ENCODE measurements around the gene CHID1.

Gene CHID1

GRCh38 chr11:843086-843734, 67.4 kb downstream of the CHID1 start:
- H3K4me3 ChIP-seq (replicated peaks; ENCODE audit: low read depth, low read length), result peak overlapping the region; percentile 98
- DNase-seq (ENCODE audit: extremely low read depth, low read depth), result no peak
- TF ChIP-seq CTCF (IDR thresholded peaks at IDR 0.05; ENCODE audit: low read depth, low read length, missing control alignments), result no peak

DNA sequence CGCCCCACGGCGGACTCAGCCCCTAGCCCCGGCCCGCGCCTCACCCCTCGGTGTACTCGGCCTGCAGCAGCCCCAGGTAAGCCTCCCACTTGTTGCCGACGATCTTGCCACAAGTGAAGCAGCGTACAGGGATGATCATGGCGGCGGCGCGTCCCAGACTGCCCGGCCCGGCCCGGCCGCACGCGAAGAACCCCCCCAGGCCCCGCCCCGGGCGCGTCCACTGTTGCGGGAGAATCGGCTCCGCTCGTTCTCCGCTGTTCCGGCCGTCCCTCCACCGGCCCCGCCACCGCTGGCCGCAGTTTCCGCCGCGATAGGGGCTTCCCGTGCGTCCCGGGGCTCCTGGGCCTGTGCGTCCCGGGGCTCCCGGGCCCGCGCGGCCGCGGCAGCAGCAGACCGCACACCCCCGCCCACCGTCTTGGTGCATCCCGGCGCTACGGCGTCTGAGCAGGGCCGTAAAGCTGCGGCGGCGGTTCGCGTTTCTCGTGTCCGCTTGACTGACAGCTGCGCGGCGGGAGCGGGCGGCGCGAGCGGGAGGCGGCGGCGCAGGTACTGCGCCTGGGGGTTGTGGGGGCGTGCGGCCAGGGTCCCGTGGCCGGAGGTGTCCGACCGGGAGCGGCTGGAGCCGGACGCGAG, 68.1 kb downstream of the CHID1 start, which contains the start of the genes POLR2L and TSPAN4:
Gene POLR2L (minus strand): TSS at position 160 of the 633 bp plus-strand sequence. CDS start 21 bp downstream, at position 139.
Gene TSPAN4 (plus strand): TSS at position 483 of the 633 bp plus-strand sequence. CDS start 7,453 bp downstream, outside the sequence.
- peak; percentile 62 for DNase-seq (ENCODE audit: extremely low read depth, low read depth)
- H3K4me3 ChIP-seq (replicated peaks; ENCODE audit: low read depth, low read length), result peak within 1 kb of the TSS; percentile 98
- no peak for TF ChIP-seq CTCF (IDR thresholded peaks at IDR 0.05; ENCODE audit: low read depth, low read length, missing control alignments)

DNA sequence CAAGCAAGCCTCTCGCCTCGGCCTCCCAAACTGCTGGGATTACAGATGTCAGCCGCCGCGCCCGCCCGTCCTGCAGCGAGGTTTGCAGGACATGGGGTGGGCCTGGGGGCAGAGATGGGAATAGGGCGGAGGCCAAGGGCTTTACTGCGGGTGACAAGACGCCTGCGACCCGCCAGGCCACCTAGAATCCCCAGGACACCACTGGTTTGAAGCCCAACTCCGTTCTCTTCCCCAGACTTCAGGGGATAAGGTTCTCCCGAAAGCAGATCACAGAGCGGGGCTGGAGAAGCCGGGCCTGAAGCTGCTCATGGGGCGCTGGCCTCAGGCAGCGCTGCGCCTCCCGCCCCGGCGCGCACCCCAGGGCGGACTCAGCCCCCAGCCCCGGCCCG, 68.6 kb downstream of the CHID1 start:
- H3K4me3 ChIP-seq (replicated peaks; ENCODE audit: low read depth, low read length), result peak overlapping the region; percentile 98
- DNase-seq (ENCODE audit: extremely low read depth, low read depth), result no peak
- TF ChIP-seq CTCF (IDR thresholded peaks at IDR 0.05; ENCODE audit: low read depth, low read length, missing control alignments), result no peak

DNA sequence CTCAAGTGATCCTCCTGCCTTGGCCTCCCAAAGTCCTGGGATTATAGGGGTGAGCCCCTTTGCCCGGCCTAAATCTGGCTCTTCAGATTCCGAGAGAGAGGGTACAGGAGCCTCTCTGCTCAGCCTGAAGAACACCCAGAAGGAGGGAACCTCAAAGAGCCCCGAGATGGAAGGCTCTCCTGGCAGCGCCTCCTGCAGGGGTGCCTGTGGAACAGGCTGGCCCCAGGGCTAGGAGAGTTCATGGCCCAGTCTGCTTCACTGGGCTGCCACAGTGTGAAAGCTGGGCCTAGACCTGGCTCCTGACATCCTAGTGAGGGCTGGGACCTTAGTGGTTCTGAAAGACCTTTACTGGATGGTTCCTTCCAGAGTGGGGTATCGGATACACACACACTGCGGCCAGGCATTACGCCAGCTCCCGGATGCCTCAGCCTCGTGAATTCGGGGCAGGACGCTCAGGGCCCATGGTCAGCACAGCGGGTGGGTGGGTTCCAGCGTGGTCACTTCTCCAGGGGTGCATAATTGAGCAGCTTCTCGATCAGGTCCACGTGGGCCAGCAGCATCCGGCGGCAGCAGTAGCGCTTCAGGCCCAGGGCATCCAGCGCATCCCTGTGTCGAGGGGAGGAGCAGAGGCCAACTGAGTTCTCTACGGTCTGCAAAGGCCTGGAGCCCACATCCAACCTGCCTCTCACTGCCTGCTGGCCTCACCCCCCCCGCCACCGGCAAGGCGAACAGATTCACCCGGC, 70.6 kb downstream of the CHID1 start:
- peak overlapping the region; percentile 98 for H3K4me3 ChIP-seq (replicated peaks; ENCODE audit: low read depth, low read length)
- peak; percentile 48 for TF ChIP-seq CTCF (IDR thresholded peaks at IDR 0.05; ENCODE audit: low read depth, low read length, missing control alignments)
- DNase-seq (ENCODE audit: extremely low read depth, low read depth), result no peak

DNA sequence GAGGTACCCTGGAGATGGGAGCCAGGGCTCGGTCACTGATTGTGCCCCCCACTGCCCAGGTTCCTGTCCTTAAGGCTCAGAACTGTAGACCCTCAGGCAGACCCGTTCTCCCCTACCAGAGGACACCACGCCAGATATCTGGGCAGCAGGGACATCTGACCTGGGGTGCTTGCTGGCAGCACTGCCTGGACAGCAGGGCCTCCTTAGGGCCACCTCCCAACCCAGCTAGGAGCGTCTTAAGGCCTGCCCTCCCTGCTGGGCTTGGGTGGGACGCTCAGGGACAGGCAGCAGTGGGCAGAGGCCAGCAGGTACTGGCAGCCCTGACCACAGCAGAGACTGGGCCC, 71.4 kb downstream of the CHID1 start:
- no peak overlapping the region for H3K4me3 ChIP-seq (replicated peaks; ENCODE audit: low read depth, low read length)
- no peak for DNase-seq (ENCODE audit: extremely low read depth, low read depth)
- no peak for TF ChIP-seq CTCF (IDR thresholded peaks at IDR 0.05; ENCODE audit: low read depth, low read length, missing control alignments)

GRCh38 chr11:838441-839279, 72.0 kb downstream of the CHID1 start:
- TF ChIP-seq CTCF (IDR thresholded peaks at IDR 0.05; ENCODE audit: low read depth, low read length, missing control alignments), result peak; percentile 21
- no peak overlapping the region for H3K4me3 ChIP-seq (replicated peaks; ENCODE audit: low read depth, low read length)
- no peak for DNase-seq (ENCODE audit: extremely low read depth, low read depth)

Measured in HFF-Myc (cell line).